Osteoblast (primary cell): Measurements from ENCODE around the gene RAB7B. TPM values are rescaled to one million over a fixed set of nuclear protein-coding genes. Genes with fewer than 3 reads are reported as not detected.

Experiments used
- DNase-seq: peaks from one replicate; pipeline ENCODE4 v3.0.0; 2011; ENCODE audit warnings: low spot score, mixed read lengths; ENCODE audit not compliant: insufficient read length; ENCODE audit errors: missing footprints
- H2AFZ ChIP-seq: 2 replicates; pipeline ENCODE4 v1.6.0; 2011; ENCODE audit warnings: mild to moderate bottlenecking, low read length
- H3K27ac ChIP-seq: 2 replicates; pipeline ENCODE4 v1.5.1; 2011; ENCODE audit warnings: mild to moderate bottlenecking, low read depth, low read length, moderate library complexity
- H3K27me3 ChIP-seq: 2 replicates; pipeline ENCODE4 v1.6.0; 2012; ENCODE audit warnings: mild to moderate bottlenecking, control low read depth, inconsistent platforms, low read length, moderate library complexity; ENCODE audit not compliant: insufficient read depth
- H3K36me3 ChIP-seq: 2 replicates; pipeline ENCODE4 v1.5.1; 2011; ENCODE audit warnings: mild to moderate bottlenecking, low read length, control low read depth, moderate library complexity; ENCODE audit not compliant: insufficient read depth
- H3K4me1 ChIP-seq: 2 replicates; pipeline ENCODE4 v1.5.1; 2011; ENCODE audit warnings: mild to moderate bottlenecking, low read length, control low read depth, moderate library complexity; ENCODE audit not compliant: insufficient read depth
- H3K4me2 ChIP-seq: 2 replicates; pipeline ENCODE4 v1.6.0; 2011; ENCODE audit warnings: mild to moderate bottlenecking, low read length; ENCODE audit not compliant: insufficient read depth
- H3K4me3 ChIP-seq: fragments of 200-600 bp; sonication (generic); 3 replicates; pipeline ENCODE4 v1.5.1; 2012; ENCODE audit warnings: mild to moderate bottlenecking, low read length, inconsistent platforms; ENCODE audit not compliant: insufficient read depth
- H3K79me2 ChIP-seq: 2 replicates; pipeline ENCODE4 v1.6.0; 2012; ENCODE audit warnings: mild to moderate bottlenecking, low read length, control low read depth, inconsistent platforms; ENCODE audit not compliant: insufficient read depth
- H3K9me3 ChIP-seq: 2 replicates; pipeline ENCODE4 v1.5.1; 2011; ENCODE audit warnings: low read depth, low read length, control low read depth
- H4K20me1 ChIP-seq: 2 replicates; pipeline ENCODE4 v1.6.0; 2012; ENCODE audit warnings: mild to moderate bottlenecking, low read length, control low read depth; ENCODE audit not compliant: insufficient read depth
- CTCF ChIP-seq: IDR thresholded peaks from 2 replicates; pipeline ENCODE4 v1.5.1; 2011; ENCODE audit warnings: mild to moderate bottlenecking, low read depth, low read length, moderate library complexity; ENCODE audit errors: extremely low read depth
- total RNA-seq: library from RNA; depleted of rRNA; stranded (reverse); fragments of >200 nt; gene quantifications from 2 replicates; pipeline ENCODE4 v1.2.3, GENCODE V29; 2012

The RAB7B gene
- total RNA-seq, 1 donor: 7.6 TPM

GRCh38 chr1:205959789-205960188 is 43.4 kb downstream of the RAB7B start:
- H4K20me1 ChIP-seq: no peaks in the 10 kb centered on the region
- H3K4me1 ChIP-seq: peaks cover 28% of the 10 kb centered on the region

GRCh38 chr1:205955499-205955898 is 47.7 kb downstream of the RAB7B start:
- no peak overlapping the region for H2AFZ ChIP-seq
- no peak for DNase-seq
- no peaks in the 10 kb centered on the region for H4K20me1 ChIP-seq
- H3K79me2 ChIP-seq: no peaks in the 10 kb centered on the region
- no peaks in the 10 kb centered on the region for H3K9me3 ChIP-seq
- H3K4me3 ChIP-seq: no peak overlapping the region
- no peak for TF ChIP-seq CTCF
- no peak overlapping the region for H3K4me2 ChIP-seq
- H3K27ac ChIP-seq: no peak overlapping the region
- peaks cover 12% of the 10 kb centered on the region for H3K27me3 ChIP-seq
- no peaks in the 10 kb centered on the region for H3K36me3 ChIP-seq
- peaks cover 17% of the 10 kb centered on the region for H3K4me1 ChIP-seq

More at GRCh38 chr1:205959789-205960188, 43.4 kb downstream of the RAB7B start:
- DNase-seq: no peak
- TF ChIP-seq CTCF: no peak
- Histone ChIP-seq H3K27me3 (peaks cover 12% of the 10 kb centered on the region), H3K36me3 (no peaks in the 10 kb centered on the region), H3K27ac (no peak overlapping the region), H3K4me2 (no peak overlapping the region), H3K79me2 (no peaks in the 10 kb centered on the region), H3K4me3 (no peak overlapping the region), H2AFZ (no peak overlapping the region), H3K9me3 (no peaks in the 10 kb centered on the region)

GRCh38 chr1:205954819-205955404 is 48.3 kb downstream of the RAB7B start:
- TF ChIP-seq CTCF: no peak
- H2AFZ ChIP-seq: no peak overlapping the region
- DNase-seq: no peak

GRCh38 chr1:205951746-205952145 is 51.4 kb downstream of the RAB7B start:
- Histone ChIP-seq H3K79me2 (no peaks in the 10 kb centered on the region), H3K36me3 (no peaks in the 10 kb centered on the region), H3K27ac (no peak overlapping the region), H3K9me3 (no peaks in the 10 kb centered on the region), H3K4me1 (peaks cover 21% of the 10 kb centered on the region), H2AFZ (no peak overlapping the region), H3K4me3 (no peak overlapping the region), H3K4me2 (no peak overlapping the region), H4K20me1 (no peaks in the 10 kb centered on the region), H3K27me3 (peaks cover 5% of the 10 kb centered on the region)
- DNase-seq: peak; percentile 41
- TF ChIP-seq CTCF: no peak

More at GRCh38 chr1:205954819-205955404, 48.3 kb downstream of the RAB7B start:
- peaks cover 21% of the 10 kb centered on the region for H3K4me1 ChIP-seq
- H3K27me3 ChIP-seq: peaks cover 12% of the 10 kb centered on the region
- no peaks in the 10 kb centered on the region for H3K79me2 ChIP-seq
- H3K27ac ChIP-seq: no peak overlapping the region
- H3K4me2 ChIP-seq: no peak overlapping the region
- no peaks in the 10 kb centered on the region for H3K36me3 ChIP-seq
- no peaks in the 10 kb centered on the region for H3K9me3 ChIP-seq
- H3K4me3 ChIP-seq: no peak overlapping the region
- no peaks in the 10 kb centered on the region for H4K20me1 ChIP-seq
